ENCODE measurements around the gene ADGRB2.

ADGRB2 gene

DNA sequence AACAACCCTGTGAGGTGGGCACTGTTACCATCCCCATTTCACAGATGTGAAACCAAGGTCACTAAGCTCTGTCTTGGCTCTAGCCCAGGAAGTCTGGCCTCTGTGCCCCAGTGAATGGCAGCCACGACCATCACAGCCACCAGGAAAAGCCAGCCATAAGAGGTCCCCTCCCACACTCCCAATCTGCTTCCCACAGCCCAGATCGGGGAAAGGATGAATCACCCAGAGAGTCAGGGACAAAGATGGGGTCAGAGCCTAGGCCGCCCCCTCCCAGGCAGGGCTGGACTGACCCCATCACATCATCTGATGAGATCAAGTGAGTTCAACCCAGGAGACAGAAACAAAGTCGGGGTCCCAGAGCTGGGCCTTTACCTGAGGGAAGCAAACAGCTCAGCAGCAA is 37.4 kb downstream of the ADGRB2 start:
- H3K4me1 ChIP-seq = no peaks in the 10 kb centered on the region
- H3K27me3 ChIP-seq (ENCODE audit: control insufficient read depth, insufficient read depth, low read length) = no peaks in the 10 kb centered on the region
- no peak overlapping the region for H3K4me3 ChIP-seq (ENCODE audit: low read depth, low read length)
- H3K4me2 ChIP-seq (ENCODE audit: low read length) = no peak overlapping the region
- no peaks in the 10 kb centered on the region for H3K79me2 ChIP-seq
- H3K9me3 ChIP-seq (ENCODE audit: control insufficient read depth, low read length) = no peaks in the 10 kb centered on the region
- no peak overlapping the region for H3K27ac ChIP-seq
- H3K36me3 ChIP-seq (ENCODE audit: control insufficient read depth, insufficient read depth, low read length) = no peaks in the 10 kb centered on the region
- TF ChIP-seq, protein P1, sequence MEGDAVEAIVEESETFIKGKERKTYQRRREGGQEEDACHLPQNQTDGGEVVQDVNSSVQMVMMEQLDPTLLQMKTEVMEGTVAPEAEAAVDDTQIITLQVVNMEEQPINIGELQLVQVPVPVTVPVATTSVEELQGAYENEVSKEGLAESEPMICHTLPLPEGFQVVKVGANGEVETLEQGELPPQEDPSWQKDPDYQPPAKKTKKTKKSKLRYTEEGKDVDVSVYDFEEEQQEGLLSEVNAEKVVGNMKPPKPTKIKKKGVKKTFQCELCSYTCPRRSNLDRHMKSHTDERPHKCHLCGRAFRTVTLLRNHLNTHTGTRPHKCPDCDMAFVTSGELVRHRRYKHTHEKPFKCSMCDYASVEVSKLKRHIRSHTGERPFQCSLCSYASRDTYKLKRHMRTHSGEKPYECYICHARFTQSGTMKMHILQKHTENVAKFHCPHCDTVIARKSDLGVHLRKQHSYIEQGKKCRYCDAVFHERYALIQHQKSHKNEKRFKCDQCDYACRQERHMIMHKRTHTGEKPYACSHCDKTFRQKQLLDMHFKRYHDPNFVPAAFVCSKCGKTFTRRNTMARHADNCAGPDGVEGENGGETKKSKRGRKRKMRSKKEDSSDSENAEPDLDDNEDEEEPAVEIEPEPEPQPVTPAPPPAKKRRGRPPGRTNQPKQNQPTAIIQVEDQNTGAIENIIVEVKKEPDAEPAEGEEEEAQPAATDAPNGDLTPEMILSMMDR (IDR thresholded peaks at IDR 0.05) = no peak
- H2AFZ ChIP-seq = no peak overlapping the region
- no peak overlapping the region for H3K9ac ChIP-seq

DNA sequence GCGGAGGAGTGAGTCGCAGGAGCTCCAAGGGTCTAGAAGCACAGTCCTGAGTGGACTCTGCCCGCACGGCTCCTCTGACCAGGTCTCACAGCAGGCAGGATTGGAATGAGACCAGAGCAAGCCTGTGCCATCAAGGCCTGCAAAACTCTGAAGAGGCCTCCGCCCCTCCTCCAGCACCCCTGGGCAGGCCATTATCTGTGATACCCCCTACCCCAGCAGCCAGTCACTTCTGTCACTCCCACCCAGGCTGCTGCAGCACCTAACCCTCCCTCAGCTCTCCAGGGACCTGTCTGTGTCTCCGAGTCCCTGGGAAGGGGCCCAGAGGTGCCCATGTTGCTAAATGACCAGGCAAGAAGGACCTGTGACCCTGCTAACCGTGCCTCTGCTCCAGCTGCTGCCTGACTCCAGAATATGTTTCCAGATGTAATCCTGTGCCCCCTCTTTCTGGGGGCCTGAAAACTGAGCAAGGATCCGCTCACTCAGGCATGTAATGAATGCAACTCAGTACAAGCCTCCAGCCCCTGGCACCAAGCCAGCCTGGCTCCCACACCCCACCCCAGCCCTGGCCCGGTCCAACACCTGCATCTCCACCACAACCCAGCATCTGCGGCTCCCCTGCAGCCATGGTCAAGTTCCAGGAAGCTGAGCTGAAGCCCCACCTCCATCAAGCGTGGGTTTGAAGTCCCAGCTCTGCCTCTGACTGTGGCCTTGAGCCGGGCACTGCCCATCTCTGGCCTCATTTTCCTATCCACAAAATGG is 38.2 kb downstream of the ADGRB2 start:
- Histone ChIP-seq H2AFZ (no peak overlapping the region), H3K27ac (no peak overlapping the region), H3K36me3 (ENCODE audit: control insufficient read depth, insufficient read depth, low read length) (no peaks in the 10 kb centered on the region), H3K4me2 (ENCODE audit: low read length) (no peak overlapping the region), H3K79me2 (no peaks in the 10 kb centered on the region), H3K4me1 (no peaks in the 10 kb centered on the region), H3K9ac (no peak overlapping the region), H3K27me3 (ENCODE audit: control insufficient read depth, insufficient read depth, low read length) (no peaks in the 10 kb centered on the region), H3K4me3 (ENCODE audit: low read depth, low read length) (no peak overlapping the region), H3K9me3 (ENCODE audit: control insufficient read depth, low read length) (no peaks in the 10 kb centered on the region)
- TF ChIP-seq, protein P1 (IDR thresholded peaks at IDR 0.05) = no peak

DNA sequence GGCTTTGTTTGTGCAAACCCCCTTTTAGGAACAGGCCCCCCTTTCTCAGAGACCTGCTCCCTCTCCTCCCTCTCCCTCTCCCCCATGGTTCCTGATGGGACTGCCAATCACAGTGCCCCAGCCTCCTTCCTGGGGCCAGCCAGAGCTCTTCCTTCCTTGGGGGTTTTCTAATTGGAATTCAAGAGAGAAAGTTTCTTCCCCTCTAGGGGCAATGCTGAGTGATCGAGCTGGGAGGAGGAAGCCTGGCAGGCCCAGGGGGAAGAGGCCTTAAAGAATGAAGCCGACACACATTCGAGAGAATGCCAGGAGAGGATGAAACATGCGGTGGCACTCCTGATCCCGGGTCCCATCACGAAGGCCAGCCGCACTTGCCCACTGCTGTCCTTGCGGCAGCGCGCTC is 39.0 kb downstream of the ADGRB2 start:
- no peak overlapping the region for H3K9ac ChIP-seq
- H3K27ac ChIP-seq = no peak overlapping the region
- no peaks in the 10 kb centered on the region for H3K36me3 ChIP-seq (ENCODE audit: control insufficient read depth, insufficient read depth, low read length)
- no peak overlapping the region for H3K4me2 ChIP-seq (ENCODE audit: low read length)
- no peak overlapping the region for H2AFZ ChIP-seq
- no peak overlapping the region for H3K4me3 ChIP-seq (ENCODE audit: low read depth, low read length)
- H3K27me3 ChIP-seq (ENCODE audit: control insufficient read depth, insufficient read depth, low read length) = no peaks in the 10 kb centered on the region
- H3K4me1 ChIP-seq = no peaks in the 10 kb centered on the region
- TF ChIP-seq, protein P1 (IDR thresholded peaks at IDR 0.05) = no peak
- no peaks in the 10 kb centered on the region for H3K79me2 ChIP-seq
- no peaks in the 10 kb centered on the region for H3K9me3 ChIP-seq (ENCODE audit: control insufficient read depth, low read length)

DNA sequence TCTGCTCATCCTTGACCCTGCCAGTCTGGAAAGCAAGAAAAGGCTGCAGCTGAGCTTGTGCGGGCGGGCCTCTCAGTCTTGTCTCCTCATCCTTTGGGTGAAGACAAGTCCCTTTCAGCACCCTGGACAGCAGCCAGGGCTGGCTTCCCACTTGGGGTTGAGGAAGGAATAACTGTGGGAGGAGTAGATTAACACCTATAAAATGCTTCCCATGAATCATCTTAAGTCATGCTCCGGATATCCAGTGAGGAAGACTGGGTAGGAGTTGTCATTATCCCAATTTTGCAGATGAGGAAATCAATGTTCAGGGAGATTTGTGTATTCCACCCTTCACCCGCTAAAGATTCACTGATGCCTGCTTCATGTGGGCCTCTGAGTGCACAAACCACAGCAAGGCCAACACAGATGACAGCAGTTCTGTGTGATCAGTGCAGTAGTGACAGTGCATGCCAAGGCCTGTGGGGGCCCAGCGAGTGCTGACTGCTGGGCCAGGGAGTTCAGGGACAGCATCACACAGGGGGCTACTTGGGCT is 40.2 kb downstream of the ADGRB2 start:
- Histone ChIP-seq H3K27me3 (ENCODE audit: control insufficient read depth, insufficient read depth, low read length) (no peaks in the 10 kb centered on the region), H3K79me2 (no peaks in the 10 kb centered on the region), H3K9ac (no peak overlapping the region), H2AFZ (no peak overlapping the region), H3K4me3 (ENCODE audit: low read depth, low read length) (no peak overlapping the region), H3K27ac (no peak overlapping the region), H3K9me3 (ENCODE audit: control insufficient read depth, low read length) (no peaks in the 10 kb centered on the region), H3K4me1 (no peaks in the 10 kb centered on the region), H3K36me3 (ENCODE audit: control insufficient read depth, insufficient read depth, low read length) (no peaks in the 10 kb centered on the region), H3K4me2 (ENCODE audit: low read length) (no peak overlapping the region)
- TF ChIP-seq, protein P1 (IDR thresholded peaks at IDR 0.05) = no peak

All from parathyroid adenoma (tissue), 2 donors.